GM18519 (cell line): ENCODE measurements around the gene ADAM8.

ENCODE experiments used
- ATAC-seq: cut with Tn5 transposase; IDR thresholded peaks from one replicate; pipeline ENCODE4 v1.9.1; 2021; ENCODE audit warnings: mild to moderate bottlenecking, moderate library complexity; ENCODE audit not compliant: unreplicated experiment, low FRiP score

Gene ADAM8

GRCh38 chr10:133309100-133309719 is 32.5 kb upstream of the ADAM8 start:
- ATAC-seq = peak; percentile 64

GRCh38 chr10:133308421-133309099 is 31.9 kb upstream of the ADAM8 start, which contains the start of the genes TUBGCP2 and ZNF511:
Gene TUBGCP2, minus strand, starts transcription at chr10:133308872. Its CDS starts 5,931 bp downstream, at chr10:133302941.
Gene ZNF511, plus strand, starts transcription at chr10:133308914. Its CDS starts 30 bp downstream, at chr10:133308944.
- peak; percentile 61 for ATAC-seq

DNA sequence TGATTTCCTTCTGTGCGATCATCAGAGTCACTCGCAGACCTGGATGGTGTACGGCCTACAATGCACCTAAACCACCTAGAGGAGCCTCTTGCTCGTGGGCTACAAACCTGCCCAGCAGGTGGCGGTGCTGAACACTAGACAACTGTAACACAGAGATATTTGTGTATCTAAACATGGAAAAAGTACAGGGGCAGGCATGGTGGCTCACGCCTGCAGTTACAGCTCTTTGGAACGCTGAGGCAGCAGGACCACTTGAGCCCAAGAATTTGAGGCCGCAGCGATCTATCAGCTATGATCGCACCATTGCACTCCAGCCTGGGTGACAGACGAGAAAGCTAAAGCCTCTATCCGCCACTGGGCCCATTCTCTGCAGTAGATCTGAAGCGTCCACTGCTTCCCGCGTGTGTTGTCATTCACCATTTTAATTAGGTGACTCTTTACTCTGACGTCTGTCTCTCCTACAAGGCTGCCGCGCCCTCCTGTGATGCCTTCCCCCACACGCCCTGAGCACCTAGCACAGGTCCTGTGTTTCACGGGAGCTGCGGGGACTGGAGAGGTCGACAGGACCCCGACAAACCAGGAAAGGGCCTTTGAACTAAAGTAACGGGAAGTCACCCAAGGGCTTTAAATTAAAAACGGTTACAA is 31.2 kb upstream of the ADAM8 start:
- ATAC-seq = peak; percentile 41

- ATAC-seq = no peak
Observed at GRCh38 chr10:133306941-133307379, 30.3 kb upstream of the ADAM8 start.

DNA sequence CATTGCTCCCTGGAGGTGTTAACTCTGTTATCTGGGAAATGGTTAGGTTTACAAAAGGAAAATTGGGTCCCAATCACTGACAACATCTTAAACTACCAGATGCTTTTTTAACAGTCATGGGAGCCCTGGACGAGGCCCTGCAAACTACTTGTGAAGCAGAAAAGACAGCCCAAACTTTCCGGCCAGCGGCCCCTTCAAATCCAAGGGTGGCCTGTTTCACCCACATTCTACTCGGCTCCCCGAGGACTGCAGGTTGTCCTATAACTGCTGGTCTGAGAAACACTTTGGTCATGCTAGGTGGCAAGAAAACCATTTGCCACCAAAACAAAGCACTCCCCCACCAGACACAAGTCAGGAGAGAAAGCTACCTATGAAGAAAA is 29.4 kb upstream of the ADAM8 start:
- ATAC-seq = no peak

- no peak for ATAC-seq
Observed at GRCh38 chr10:133303206-133303605, 26.5 kb upstream of the ADAM8 start.

DNA sequence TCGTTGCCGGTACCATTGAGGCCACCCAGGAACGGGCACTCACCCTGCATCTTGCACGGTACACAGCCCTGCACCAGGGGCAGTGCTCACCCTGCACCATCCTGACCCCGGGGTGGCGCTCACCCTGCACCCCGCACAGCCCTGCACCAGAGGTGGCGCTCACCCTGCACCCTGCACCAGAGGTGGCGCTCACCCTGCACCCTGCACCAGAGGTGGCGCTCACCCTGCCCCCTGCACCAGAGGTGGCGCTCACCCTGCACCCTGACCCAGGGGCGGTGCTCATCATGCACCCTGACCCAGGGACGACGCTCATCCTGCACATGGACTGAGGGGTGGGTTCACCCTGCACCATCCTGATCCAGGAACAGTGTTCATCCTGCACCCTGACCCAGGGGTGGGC is 25.6 kb upstream of the ADAM8 start:
- ATAC-seq = no peak

GRCh38 chr10:133299738-133300137 is 23.1 kb upstream of the ADAM8 start:
- no peak for ATAC-seq

GRCh38 chr10:133299224-133299623 is 22.6 kb upstream of the ADAM8 start:
- ATAC-seq = no peak

- ATAC-seq = no peak
Observed at GRCh38 chr10:133298466-133298865, 21.8 kb upstream of the ADAM8 start.

DNA sequence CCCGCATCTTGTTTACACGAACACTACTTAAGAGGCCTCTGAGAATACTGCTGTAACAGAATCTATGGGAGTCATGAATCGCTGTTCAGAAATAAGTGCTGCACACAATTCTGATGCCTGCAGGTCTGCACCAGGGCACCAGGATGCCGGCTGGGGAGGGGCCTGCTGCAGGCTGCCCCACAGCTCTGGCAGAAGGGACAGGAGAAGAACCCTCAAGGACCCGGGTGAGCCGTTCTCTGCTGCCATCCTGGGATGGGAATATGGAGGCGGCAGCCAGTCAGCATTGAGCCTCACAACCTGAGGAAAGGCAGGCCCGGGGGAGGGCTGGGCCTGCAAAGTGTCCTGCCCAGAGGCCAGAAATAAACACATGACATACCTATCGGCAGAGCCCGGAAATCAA is 20.8 kb upstream of the ADAM8 start:
- no peak for ATAC-seq

- no peak for ATAC-seq
Observed at GRCh38 chr10:133295426-133296320, 19.0 kb upstream of the ADAM8 start.

DNA sequence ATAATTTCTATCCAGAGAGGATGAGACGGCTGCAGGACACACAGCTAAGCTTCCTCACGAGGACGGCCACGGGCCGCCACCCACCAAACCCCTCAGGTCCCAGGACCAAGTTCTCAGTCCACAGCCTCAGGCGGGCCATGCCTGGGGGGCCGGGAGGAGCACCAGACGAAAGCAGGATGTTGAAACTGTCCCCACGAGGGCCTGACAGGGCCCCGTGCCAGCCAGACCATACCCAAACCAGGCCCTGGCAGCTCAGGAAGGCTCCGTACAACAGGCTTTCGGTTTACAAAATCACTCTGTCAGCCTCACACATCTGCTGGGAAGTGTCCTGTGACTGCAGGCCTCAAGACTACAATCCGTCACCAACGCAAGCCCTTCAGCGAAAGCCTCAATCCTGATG is 17.5 kb upstream of the ADAM8 start:
- ATAC-seq = no peak

- ATAC-seq = no peak
Observed at GRCh38 chr10:133293810-133294119, 17.1 kb upstream of the ADAM8 start.

DNA sequence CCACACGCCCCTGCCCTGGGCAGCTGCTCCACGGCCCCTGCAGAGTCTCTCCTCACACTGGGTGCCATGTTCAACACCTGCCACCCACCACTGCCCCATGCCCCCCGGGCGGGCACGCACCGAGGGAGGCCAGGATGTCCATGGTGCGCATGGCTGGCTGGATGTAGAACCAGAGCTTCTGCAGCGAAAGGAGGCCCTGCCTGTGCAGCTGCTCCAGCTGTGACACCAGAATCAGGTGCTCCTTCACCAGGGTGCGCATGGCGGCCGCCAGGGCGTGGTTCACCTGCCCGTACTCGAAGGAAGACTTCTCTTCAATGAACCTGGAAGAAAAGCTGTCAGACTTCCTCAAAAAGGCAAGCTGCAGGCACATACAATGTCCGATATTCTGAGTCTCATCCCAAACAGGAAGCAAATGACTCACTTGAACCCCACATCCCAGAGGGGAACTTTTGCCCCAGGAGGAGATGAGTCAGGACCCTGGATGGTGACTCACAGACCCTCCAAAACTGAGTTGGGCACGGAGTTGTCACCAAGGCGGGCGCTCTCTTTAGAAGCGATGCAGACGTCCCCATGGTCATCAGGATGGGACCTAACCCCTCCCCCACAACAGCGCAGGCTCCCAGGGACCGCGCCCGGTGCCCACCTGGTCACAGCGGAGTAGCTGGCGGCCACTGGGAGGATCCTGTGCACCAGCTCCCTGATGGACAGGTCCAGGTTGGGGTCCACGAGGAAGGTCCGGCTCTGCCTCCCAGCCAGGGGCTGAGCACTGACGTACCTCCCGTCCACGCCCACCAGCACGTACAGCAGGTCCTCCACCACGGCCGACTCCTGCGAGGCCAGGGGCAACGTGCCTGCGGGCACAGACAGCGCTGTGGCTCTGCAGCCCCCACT is 16.5 kb upstream of the ADAM8 start:
- ATAC-seq = no peak

GRCh38 chr10:133289761-133290160 is 13.1 kb upstream of the ADAM8 start:
- no peak for ATAC-seq

DNA sequence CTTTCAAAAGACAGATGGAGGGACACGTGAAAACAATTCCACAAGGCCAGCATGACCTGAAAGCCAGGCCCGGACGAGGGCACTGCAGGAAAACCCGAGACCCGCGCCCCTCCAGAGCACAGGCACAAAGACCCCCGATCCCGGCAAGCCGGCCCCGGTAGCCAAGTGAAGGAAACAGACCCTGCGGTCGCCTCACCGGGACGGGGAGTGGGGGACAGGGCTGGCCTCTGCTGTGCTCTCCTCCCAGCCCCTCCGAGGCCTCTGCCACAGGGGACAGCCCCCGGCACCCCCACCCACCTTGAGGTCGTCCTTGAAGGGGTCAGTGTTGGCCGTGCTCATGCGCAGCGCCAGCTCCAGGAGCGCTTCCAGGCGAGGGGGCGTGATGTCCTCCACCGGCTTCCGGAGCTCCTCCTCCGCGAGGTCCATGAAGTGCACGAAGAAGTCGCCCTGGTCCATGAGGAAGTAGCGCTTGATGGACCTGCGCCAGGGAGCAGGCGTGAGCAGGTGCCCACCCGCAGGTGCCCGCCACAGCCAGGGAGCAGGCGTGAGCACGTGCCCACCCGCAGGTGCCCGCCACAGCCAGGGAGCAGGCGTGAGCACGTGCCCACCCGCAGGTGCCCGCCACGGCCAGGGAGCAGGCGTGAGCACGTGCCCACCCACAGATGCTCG is 11.3 kb upstream of the ADAM8 start:
- ATAC-seq = no peak

GRCh38 chr10:133286366-133286765 is 9.7 kb upstream of the ADAM8 start:
- ATAC-seq = no peak

DNA sequence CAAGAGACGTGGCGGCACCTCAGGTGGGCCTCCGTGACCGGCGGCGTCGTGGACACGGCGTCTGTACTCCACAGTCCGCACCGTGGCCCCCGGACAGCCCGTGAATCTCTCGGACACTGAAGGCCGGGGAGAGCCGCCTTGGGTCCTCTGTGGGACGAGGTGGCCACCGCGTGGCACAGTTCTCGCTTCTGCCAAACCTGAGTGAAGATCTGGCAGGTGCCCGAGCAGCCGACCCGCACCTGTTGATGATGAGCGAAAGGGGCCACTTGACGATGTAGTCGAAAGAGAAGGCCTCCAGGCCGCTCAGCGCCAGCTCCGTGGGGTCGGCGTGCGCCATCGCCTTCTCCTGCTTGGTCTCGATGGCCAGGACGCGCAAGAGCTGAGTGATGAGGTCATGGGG is 8.5 kb upstream of the ADAM8 start:
- no peak for ATAC-seq
